Mesenchymal stem cell (in vitro differentiated cells and primary cell): Measurements from ENCODE around the gene MBNL2.

Experiments used
- DNase-seq: peaks from one replicate; pipeline ENCODE4 v3.0.0-alpha.2; 2013
- H2AFZ ChIP-seq: one replicate; pipeline ENCODE4 v1.6.1; 2013; ENCODE audit warnings: low read depth, mild to moderate bottlenecking, control low read depth, inconsistent platforms, low read length, moderate library complexity
- H2AK5ac ChIP-seq: 2 replicates; pipeline ENCODE4 v1.6.1; 2013; ENCODE audit warnings: low read length, moderate library complexity, mild to moderate bottlenecking, inconsistent platforms; ENCODE audit not compliant: severe bottlenecking
- H2BK120ac ChIP-seq: one replicate; pipeline ENCODE4 v1.6.1; 2013; ENCODE audit warnings: low read depth, mild to moderate bottlenecking, inconsistent platforms, low read length, moderate library complexity
- H2BK12ac ChIP-seq, 2 experiments: one replicate each; pipeline ENCODE4 v1.6.1; 2013; ENCODE audit warnings: inconsistent platforms in 2 of 2, low read length in 2 of 2, mild to moderate bottlenecking in 2 of 2, moderate library complexity in 2 of 2, control low read depth in 1 of 2
- H2BK15ac ChIP-seq: one replicate; pipeline ENCODE4 v1.6.1; 2013; ENCODE audit warnings: mild to moderate bottlenecking, low read depth, inconsistent platforms; ENCODE audit not compliant: poor library complexity, severe bottlenecking
- H2BK5ac ChIP-seq: 2 replicates; pipeline ENCODE4 v1.6.1; 2013; ENCODE audit warnings: low read depth, mild to moderate bottlenecking, low read length, control low read depth, inconsistent platforms; ENCODE audit not compliant: poor library complexity, severe bottlenecking
- H3K14ac ChIP-seq, 2 experiments: one replicate each; pipeline ENCODE4 v1.6.1; 2013; ENCODE audit warnings: inconsistent platforms in 2 of 2, low read length in 2 of 2, control low read depth in 1 of 2, mild to moderate bottlenecking in 1 of 2, moderate library complexity in 1 of 2
- H3K18ac ChIP-seq, 2 experiments: one replicate each; pipeline ENCODE4 v1.6.1; 2013; ENCODE audit warnings: inconsistent platforms in 2 of 2, low read length in 2 of 2, control low read depth in 1 of 2, low read depth in 1 of 2, mild to moderate bottlenecking in 1 of 2
- H3K23ac ChIP-seq, 2 experiments: one replicate each; pipeline ENCODE4 v1.6.1; 2013; ENCODE audit warnings: inconsistent platforms in 2 of 2, low read length in 2 of 2, mild to moderate bottlenecking in 2 of 2, moderate library complexity in 2 of 2, control low read depth in 1 of 2
- H3K27ac ChIP-seq: 2 replicates; pipeline ENCODE4 v1.5.1; 2013; ENCODE audit warnings: mild to moderate bottlenecking, moderate library complexity, low read length, control low read depth, inconsistent platforms; ENCODE audit not compliant: poor library complexity, severe bottlenecking
- H3K27me3 ChIP-seq, 2 experiments: 2 replicates each; pipeline versions ENCODE4 v1.6.1 to v1.7.0; 2013; ENCODE audit warnings: low read length in 2 of 2, mild to moderate bottlenecking in 2 of 2, moderate library complexity in 2 of 2, control low read depth in 1 of 2, inconsistent platforms in 1 of 2; ENCODE audit not compliant: control insufficient read depth in 1 of 2, insufficient read depth in 1 of 2
- H3K36me3 ChIP-seq, 2 experiments: 2 replicates each; pipeline versions ENCODE4 v1.6.1 to v1.7.0; 2013; ENCODE audit warnings: low read length in 2 of 2, control low read depth in 1 of 2, inconsistent platforms in 1 of 2, low read depth in 1 of 2, mild to moderate bottlenecking in 1 of 2; ENCODE audit not compliant: insufficient read depth in 2 of 2, control insufficient read depth in 1 of 2
- H3K4ac ChIP-seq, 2 experiments: one replicate each; pipeline ENCODE4 v1.6.1; 2013; ENCODE audit warnings: inconsistent platforms in 2 of 2, low read length in 2 of 2, mild to moderate bottlenecking in 2 of 2, moderate library complexity in 2 of 2, control low read depth in 1 of 2, low read depth in 1 of 2
- H3K4me1 ChIP-seq: 2 replicates; pipeline ENCODE4 v1.6.1; 2013; ENCODE audit warnings: low read depth, low read length, control low read depth; ENCODE audit not compliant: control insufficient read depth, insufficient read depth
- H3K4me2 ChIP-seq: 2 replicates; pipeline ENCODE4 v1.6.1; 2013; ENCODE audit warnings: low read length, mild to moderate bottlenecking, inconsistent platforms; ENCODE audit not compliant: poor library complexity, severe bottlenecking
- H3K4me3 ChIP-seq, 2 experiments: 2 replicates each; pipeline versions ENCODE4 v1.5.1 to v1.7.0; 2013; ENCODE audit warnings: low read length in 2 of 2, mild to moderate bottlenecking in 2 of 2, control low read depth in 1 of 2, low read depth in 1 of 2; ENCODE audit not compliant: insufficient read depth in 1 of 2
- H3K79me1 ChIP-seq: replicated peaks from 2 replicates; pipeline ENCODE4 v1.6.1; 2013; ENCODE audit warnings: mild to moderate bottlenecking, control low read depth, low read length, inconsistent platforms; ENCODE audit not compliant: poor library complexity, severe bottlenecking
- H3K9ac ChIP-seq: 2 replicates; pipeline ENCODE4 v1.7.0; 2013; ENCODE audit warnings: mild to moderate bottlenecking, low read length, moderate library complexity
- H3K9me3 ChIP-seq: 2 replicates; pipeline ENCODE4 v1.7.0; 2013; ENCODE audit warnings: mild to moderate bottlenecking, low read length; ENCODE audit not compliant: control insufficient read depth
- H4K8ac ChIP-seq: one replicate; pipeline ENCODE4 v1.6.1; 2013; ENCODE audit warnings: inconsistent platforms, mild to moderate bottlenecking, low read length, moderate library complexity
- H4K91ac ChIP-seq: one replicate; pipeline ENCODE4 v1.6.1; 2013; ENCODE audit warnings: mild to moderate bottlenecking, low read length, inconsistent platforms
- WGBS: methylation state at CpG from one replicate; pipeline ENCODE4 v1.1.7; 2013; ENCODE audit warnings: mixed read lengths; 5-methylcytosine and 5-hydroxymethylcytosine counted together

MBNL2 gene

GRCh38 chr13:97242755-97243497 lies 20.8 kb downstream of the MBNL2 start:
- Histone ChIP-seq H3K14ac (no peak overlapping the region), H3K27me3 (no peaks in the 10 kb centered on the region), H3K27ac (peak overlapping the region; percentile 0), H3K79me1 (peaks cover 13% of the 10 kb centered on the region), H3K23ac (no peak overlapping the region), H3K4me3 (no peak overlapping the region), H2AK5ac (peak overlapping the region; percentile 24), H2BK12ac (peak overlapping the region in 1 of 2 experiments; percentile 28), H2BK15ac (no peak overlapping the region), H3K4me2 (no peak overlapping the region), H3K4me1 (peaks cover 12% of the 10 kb centered on the region), H3K9me3 (no peaks in the 10 kb centered on the region), H4K8ac (no peak overlapping the region), H2BK5ac (no peak overlapping the region), H3K36me3 (no peaks in the 10 kb centered on the region), H3K9ac (no peak overlapping the region), H2BK120ac (no peak overlapping the region), H2AFZ (no peak overlapping the region), H3K4ac (no peak overlapping the region), H3K18ac (no peak overlapping the region), H4K91ac (no peak overlapping the region)
- 96% methylated on average over 11 of the region's 13 CpGs for WGBS
- no peak for DNase-seq

DNA sequence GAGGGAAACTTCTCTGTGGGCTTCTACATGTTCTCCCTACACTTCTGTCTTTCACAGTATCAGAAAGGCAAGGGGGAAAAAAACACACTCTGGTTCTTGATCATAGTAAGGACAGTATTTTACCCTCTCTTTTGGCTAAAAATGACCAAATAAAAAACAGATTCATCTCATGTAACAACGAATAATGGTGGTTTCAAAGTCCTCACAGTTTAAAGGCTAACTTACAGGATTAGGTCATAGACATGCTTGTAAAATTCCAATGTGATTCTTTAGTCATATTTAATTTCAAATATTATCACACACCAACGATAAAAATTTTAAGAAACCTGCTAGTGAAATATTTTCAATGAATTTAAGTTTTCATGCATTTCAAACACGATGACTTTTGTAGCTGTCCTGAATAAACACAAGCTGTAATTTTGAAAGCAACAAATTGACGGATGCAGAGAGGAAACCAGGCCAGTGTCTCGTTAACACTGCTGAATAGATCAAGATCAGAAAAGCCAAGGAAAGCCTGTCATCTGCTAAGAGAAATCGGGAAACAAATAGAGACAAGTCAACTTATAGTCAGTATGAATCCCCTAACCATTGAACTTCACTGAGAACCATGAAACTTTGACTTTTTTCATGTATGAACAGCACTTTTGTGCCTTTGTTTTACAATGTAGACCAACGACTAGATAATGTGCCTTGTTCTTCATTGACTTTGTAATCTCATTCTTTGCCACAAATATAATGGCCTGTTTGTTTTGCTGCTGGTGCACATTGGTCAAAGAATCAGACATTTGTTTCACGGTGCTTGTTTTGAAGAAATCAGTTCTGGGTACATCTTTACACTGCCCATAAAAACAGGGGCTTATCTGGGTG lies 22.0 kb downstream of the MBNL2 start:
- WGBS: 61% methylated on average over 5 of the region's 8 CpGs
- Histone ChIP-seq H3K4ac (no peak overlapping the region), H2AK5ac (no peak overlapping the region), H3K18ac (no peak overlapping the region), H2BK15ac (no peak overlapping the region), H2AFZ (no peak overlapping the region), H2BK120ac (no peak overlapping the region), H3K4me2 (no peak overlapping the region), H3K9me3 (no peaks in the 10 kb centered on the region), H4K8ac (no peak overlapping the region), H2BK5ac (no peak overlapping the region), H3K36me3 (no peaks in the 10 kb centered on the region), H3K79me1 (peaks cover 8% of the 10 kb centered on the region), H3K27me3 (no peaks in the 10 kb centered on the region), H4K91ac (no peak overlapping the region), H3K27ac (peak overlapping the region; percentile 65), H3K4me3 (no peak overlapping the region), H3K14ac (no peak overlapping the region), H3K4me1 (peaks cover 10% of the 10 kb centered on the region), H3K9ac (peak overlapping the region; percentile 65), H3K23ac (no peak overlapping the region), H2BK12ac (no peak overlapping the region)
- no peak for DNase-seq

DNA sequence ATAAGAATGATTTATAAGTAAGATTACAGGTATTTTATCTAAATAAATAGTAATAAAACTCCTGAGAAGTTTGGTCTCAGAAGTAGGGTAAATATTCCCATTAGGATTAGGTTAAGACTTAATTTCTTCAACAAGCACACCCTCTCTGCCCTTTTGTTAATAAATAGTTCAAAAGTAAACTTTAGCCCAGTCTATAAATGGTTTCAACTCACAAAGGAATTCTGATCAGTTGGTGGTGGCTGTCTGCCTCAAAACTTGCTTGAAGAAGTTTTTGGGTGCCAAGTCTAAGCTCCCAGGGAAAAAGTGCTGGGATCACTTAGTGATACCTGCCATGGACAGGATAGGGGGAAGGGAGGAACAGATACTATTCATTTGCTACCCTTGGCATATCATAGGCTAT lies 22.9 kb downstream of the MBNL2 start:
- Histone ChIP-seq H2BK5ac (no peak overlapping the region), H3K18ac (no peak overlapping the region), H3K79me1 (peaks cover 7% of the 10 kb centered on the region), H3K4me2 (peak overlapping the region; percentile 49), H2AK5ac (peak overlapping the region; percentile 6), H3K27ac (peak overlapping the region; percentile 78), H2BK15ac (no peak overlapping the region), H3K9ac (no peak overlapping the region), H2BK12ac (no peak overlapping the region), H3K27me3 (no peaks in the 10 kb centered on the region), H2BK120ac (no peak overlapping the region), H4K91ac (no peak overlapping the region), H3K23ac (no peak overlapping the region), H3K36me3 (no peaks in the 10 kb centered on the region), H2AFZ (no peak overlapping the region), H3K4ac (peak overlapping the region; percentile 17 to 35), H3K14ac (no peak overlapping the region), H4K8ac (no peak overlapping the region), H3K4me1 (peaks cover 9% of the 10 kb centered on the region), H3K9me3 (no peaks in the 10 kb centered on the region), H3K4me3 (no peak overlapping the region)
- DNase-seq: no peak

GRCh38 chr13:97246596-97247158 lies 24.5 kb downstream of the MBNL2 start:
- peak overlapping the region in 1 of 2 experiments; percentile 61 for H3K4me3 ChIP-seq
- peak overlapping the region in 1 of 2 experiments; percentile 37 for H3K4ac ChIP-seq
- H3K9ac ChIP-seq: peak overlapping the region; percentile 90
- H2BK12ac ChIP-seq: no peak overlapping the region
- H2AK5ac ChIP-seq: peak overlapping the region; percentile 66
- H3K23ac ChIP-seq: no peak overlapping the region
- no peak overlapping the region for H2AFZ ChIP-seq
- no peak overlapping the region for H3K27ac ChIP-seq
- H2BK120ac ChIP-seq: no peak overlapping the region
- no peak overlapping the region for H3K14ac ChIP-seq
- H3K9me3 ChIP-seq: no peaks in the 10 kb centered on the region
- 81% methylated on average over 4 of the region's 7 CpGs for WGBS
- no peak overlapping the region for H3K4me2 ChIP-seq
- H4K91ac ChIP-seq: no peak overlapping the region
- no peak for DNase-seq
- H2BK15ac ChIP-seq: no peak overlapping the region
- H3K79me1 ChIP-seq: peaks cover 4% of the 10 kb centered on the region
- H3K4me1 ChIP-seq: peaks cover 8% of the 10 kb centered on the region
- peak overlapping the region in 1 of 2 experiments; percentile 75 for H3K18ac ChIP-seq
- H3K36me3 ChIP-seq: no peaks in the 10 kb centered on the region
- H2BK5ac ChIP-seq: no peak overlapping the region
- H4K8ac ChIP-seq: no peak overlapping the region
- H3K27me3 ChIP-seq: no peaks in the 10 kb centered on the region
